Neutrophil (primary cell): ENCODE results near the gene TBC1D14.
A peak's percentile ranks its signal among the peaks of the same experiment; 100 is the strongest.

Experiments
- H3K27ac ChIP-seq: fragments of 200-600 bp; sonication (generic); 2 replicates; pipeline ENCODE4 v1.5.1; 2016; ENCODE audit warnings: mild to moderate bottlenecking, moderate library complexity
- H3K27me3 ChIP-seq: fragments of 200-600 bp; sonication (generic); 2 replicates; pipeline ENCODE4 v1.6.0; 2016; ENCODE audit warnings: mild to moderate bottlenecking
- H3K36me3 ChIP-seq: fragments of 200-600 bp; sonication (generic); 2 replicates; pipeline ENCODE4 v1.5.1; 2017
- H3K4me1 ChIP-seq, 2 experiments: fragments of 200-600 bp in 1 of 2; sonication (generic) in 1 of 2; 1 replicate in 1 of 2; 2 replicates in 1 of 2; pipeline versions ENCODE4 v1.5.1 to v1.6.1; 2013 to 2016; ENCODE audit warnings: low read depth in 1 of 2, low read length in 1 of 2, mild to moderate bottlenecking in 1 of 2, moderate library complexity in 1 of 2; ENCODE audit not compliant: control insufficient read depth in 1 of 2, insufficient read depth in 1 of 2
- H3K4me3 ChIP-seq, 2 experiments: fragments of 200-600 bp in 1 of 2; sonication (generic) in 1 of 2; 1 replicate in 1 of 2; 2 replicates in 1 of 2; pipeline ENCODE4 v1.5.1; 2013 to 2016; ENCODE audit warnings: low read depth in 1 of 2, low read length in 1 of 2, mild to moderate bottlenecking in 1 of 2, moderate library complexity in 1 of 2
- H3K9me3 ChIP-seq: fragments of 200-600 bp; sonication (generic); 2 replicates; pipeline ENCODE4 v1.5.1; 2016
- CTCF ChIP-seq: fragments of 200-600 bp; sonication (generic); IDR thresholded peaks from 2 replicates; pipeline ENCODE4 v1.5.1; 2016; ENCODE audit warnings: antibody characterized with exemption

Gene TBC1D14

GRCh38 chr4:6951880-6952381 lies 42.3 kb downstream of the TBC1D14 start:
- Histone ChIP-seq H3K27me3 (no peaks in the 10 kb centered on the region), H3K4me3 (no peak overlapping the region), H3K9me3 (no peaks in the 10 kb centered on the region), H3K27ac (no peak overlapping the region), H3K4me1 (peaks cover 0 to 3% of the 10 kb centered on the region in 2 experiments), H3K36me3 (no peaks in the 10 kb centered on the region)
- TF ChIP-seq CTCF: no peak

- no peak overlapping the region for H3K27ac ChIP-seq
- H3K9me3 ChIP-seq: no peaks in the 10 kb centered on the region
- no peak overlapping the region for H3K4me3 ChIP-seq
- no peak for TF ChIP-seq CTCF
- peaks cover 0 to 3% of the 10 kb centered on the region in 2 experiments for H3K4me1 ChIP-seq
- H3K27me3 ChIP-seq: no peaks in the 10 kb centered on the region
- H3K36me3 ChIP-seq: no peaks in the 10 kb centered on the region
These were observed 44.2 kb downstream of the TBC1D14 start for GRCh38 chr4:6953751-6954380.

- Histone ChIP-seq H3K4me1 (peaks cover 0 to 3% of the 10 kb centered on the region in 2 experiments), H3K36me3 (no peaks in the 10 kb centered on the region), H3K4me3 (no peak overlapping the region), H3K9me3 (no peaks in the 10 kb centered on the region), H3K27ac (peak overlapping the region; percentile 15), H3K27me3 (no peaks in the 10 kb centered on the region)
- no peak for TF ChIP-seq CTCF
These were observed 45.8 kb downstream of the TBC1D14 start for GRCh38 chr4:6955261-6955911.

GRCh38 chr4:6956087-6956433 lies 46.4 kb downstream of the TBC1D14 start:
- Histone ChIP-seq H3K4me3 (no peak overlapping the region), H3K4me1 (peaks cover 0 to 3% of the 10 kb centered on the region in 2 experiments), H3K9me3 (no peaks in the 10 kb centered on the region), H3K36me3 (no peaks in the 10 kb centered on the region), H3K27ac (peak overlapping the region; percentile 15), H3K27me3 (no peaks in the 10 kb centered on the region)
- no peak for TF ChIP-seq CTCF

- TF ChIP-seq CTCF: no peak
- Histone ChIP-seq H3K27ac (peak overlapping the region; percentile 25), H3K4me1 (peaks cover 0 to 3% of the 10 kb centered on the region in 2 experiments), H3K9me3 (no peaks in the 10 kb centered on the region), H3K36me3 (no peaks in the 10 kb centered on the region), H3K4me3 (no peak overlapping the region), H3K27me3 (no peaks in the 10 kb centered on the region)
These were observed 47.0 kb downstream of the TBC1D14 start for GRCh38 chr4:6956434-6957147.
